Measurements from ENCODE around the gene FBLN2.
A peak's percentile ranks its signal among the peaks of the same experiment; 100 is the strongest.

Gene FBLN2

GRCh38 chr3:13652728-13653127 lies 103.8 kb downstream of the FBLN2 start:
- no peak for DNase-seq

GRCh38 chr3:13653631-13654279 lies 104.8 kb downstream of the FBLN2 start:
- no peak for DNase-seq

- DNase-seq: no peak
These were observed 105.6 kb downstream of the FBLN2 start for GRCh38 chr3:13654330-13655060.

GRCh38 chr3:13655061-13655913 lies 106.4 kb downstream of the FBLN2 start:
- DNase-seq: peak; percentile 15

- no peak for DNase-seq
These were observed 107.8 kb downstream of the FBLN2 start for GRCh38 chr3:13656584-13657301.

- peak; percentile 24 for DNase-seq
These were observed 108.9 kb downstream of the FBLN2 start for GRCh38 chr3:13657660-13658435.

- no peak for DNase-seq
These were observed 109.8 kb downstream of the FBLN2 start for GRCh38 chr3:13658681-13659080.

- DNase-seq: no peak
These were observed 110.5 kb downstream of the FBLN2 start for GRCh38 chr3:13659221-13659969.

- DNase-seq: no peak
These were observed 111.3 kb downstream of the FBLN2 start for GRCh38 chr3:13660042-13660874.

GRCh38 chr3:13661121-13661520 lies 112.2 kb downstream of the FBLN2 start:
- no peak for DNase-seq

GRCh38 chr3:13662238-13662847 lies 113.4 kb downstream of the FBLN2 start:
- DNase-seq: no peak

GRCh38 chr3:13663781-13664535 lies 115.0 kb downstream of the FBLN2 start:
- no peak for DNase-seq

- no peak for DNase-seq
These were observed 116.8 kb downstream of the FBLN2 start for GRCh38 chr3:13665582-13666226.

- DNase-seq: no peak
These were observed 117.3 kb downstream of the FBLN2 start for GRCh38 chr3:13666227-13666619.

- no peak for DNase-seq
These were observed 118.1 kb downstream of the FBLN2 start for GRCh38 chr3:13666781-13667709.

- DNase-seq: no peak
These were observed 119.2 kb downstream of the FBLN2 start for GRCh38 chr3:13668136-13668535.

- no peak for DNase-seq
These were observed 120.5 kb downstream of the FBLN2 start for GRCh38 chr3:13669457-13669856.

- DNase-seq: no peak
These were observed 121.4 kb downstream of the FBLN2 start for GRCh38 chr3:13670292-13670691.
